GM12865 (cell line): ENCODE results near the gene ARHGAP35.

ENCODE experiments used
- DNase-seq: peaks from one replicate; pipeline ENCODE4 v3.0.0; 2010; ENCODE audit warnings: low read depth
- H3K4me3 ChIP-seq: 2 replicates; pipeline ENCODE4 v1.5.1; 2011; ENCODE audit warnings: mild to moderate bottlenecking, low read depth, low read length, control low read depth
- CTCF ChIP-seq: IDR thresholded peaks from 2 replicates; pipeline ENCODE4 v1.5.1; 2011; ENCODE audit warnings: low read length, control low read depth, low read depth, inconsistent platforms; ENCODE audit not compliant: insufficient read depth; ENCODE audit errors: missing control alignments

ARHGAP35 gene

GRCh38 chr19:46860846-46861690 lies at the start of gene ARHGAP35:
TSS of gene ARHGAP35 (plus strand) at chr19:46860997. CDS start at chr19:46918676, 57,679 bp downstream.
- H3K4me3 ChIP-seq = peak within 1 kb of the TSS; percentile 83
- DNase-seq = peak; percentile 22
- no peak for TF ChIP-seq CTCF

- no peak for DNase-seq
- TF ChIP-seq CTCF = no peak
These were observed 47.6 kb upstream of the ARHGAP35 start for GRCh38 chr19:46812977-46813838.

GRCh38 chr19:46813839-46814358 lies 46.9 kb upstream of the ARHGAP35 start:
- H3K4me3 ChIP-seq = no peak overlapping the region
- TF ChIP-seq CTCF = no peak
- DNase-seq = no peak

More at GRCh38 chr19:46812977-46813838, 47.6 kb upstream of the ARHGAP35 start:
- H3K4me3 ChIP-seq = no peak overlapping the region

- DNase-seq = no peak
- no peak for TF ChIP-seq CTCF
- no peak overlapping the region for H3K4me3 ChIP-seq
These were observed 44.8 kb upstream of the ARHGAP35 start for GRCh38 chr19:46815833-46816627.

- TF ChIP-seq CTCF = no peak
- no peak overlapping the region for H3K4me3 ChIP-seq
- peak; percentile 53 for DNase-seq
These were observed 42.0 kb upstream of the ARHGAP35 start for GRCh38 chr19:46818812-46819211.
